HUES6 (cell line): Measurements from ENCODE around the gene MAD2L2.

Experiments used
- H3K27ac ChIP-seq: 2 replicates; pipeline ENCODE4 v1.7.0; 2013; ENCODE audit warnings: low read depth, mild to moderate bottlenecking, low read length, inconsistent platforms
- H3K27me3 ChIP-seq: 2 replicates; pipeline ENCODE4 v1.6.1; 2013; ENCODE audit warnings: low read length; ENCODE audit not compliant: control insufficient read depth, insufficient read depth
- H3K36me3 ChIP-seq: 2 replicates; pipeline ENCODE4 v1.6.1; 2013; ENCODE audit warnings: low read length; ENCODE audit not compliant: control insufficient read depth, insufficient read depth
- H3K4me1 ChIP-seq: 2 replicates; pipeline ENCODE4 v1.6.1; 2013; ENCODE audit warnings: low read length; ENCODE audit not compliant: control insufficient read depth, insufficient read depth
- H3K4me3 ChIP-seq: 2 replicates; pipeline ENCODE4 v1.5.1; 2013; ENCODE audit warnings: low read depth, low read length
- H3K9ac ChIP-seq: one replicate; pipeline ENCODE4 v1.6.1; 2013; ENCODE audit warnings: mild to moderate bottlenecking, low read length
- H3K9me3 ChIP-seq: 2 replicates; pipeline ENCODE4 v1.6.1; 2013; ENCODE audit warnings: low read depth, low read length; ENCODE audit not compliant: control insufficient read depth, insufficient read depth

MAD2L2 gene

GRCh38 chr1:11641776-11642305 lies 39.1 kb downstream of the MAD2L2 start:
- Histone ChIP-seq H3K27ac (no peak overlapping the region), H3K36me3 (no peaks in the 10 kb centered on the region), H3K9me3 (no peaks in the 10 kb centered on the region), H3K4me1 (no peaks in the 10 kb centered on the region), H3K27me3 (no peaks in the 10 kb centered on the region; the same call in 1 of the 2 replicates), H3K9ac (no peak overlapping the region), H3K4me3 (no peak overlapping the region)

GRCh38 chr1:11640944-11641343 lies 40.0 kb downstream of the MAD2L2 start:
- Histone ChIP-seq H3K27me3 (no peaks in the 10 kb centered on the region; the same call in 1 of the 2 replicates), H3K36me3 (no peaks in the 10 kb centered on the region), H3K4me1 (no peaks in the 10 kb centered on the region), H3K4me3 (no peak overlapping the region), H3K9ac (no peak overlapping the region), H3K27ac (no peak overlapping the region), H3K9me3 (no peaks in the 10 kb centered on the region)

- H3K36me3 ChIP-seq: no peaks in the 10 kb centered on the region
- H3K4me3 ChIP-seq: no peak overlapping the region
- H3K27ac ChIP-seq: no peak overlapping the region
- no peaks in the 10 kb centered on the region for H3K9me3 ChIP-seq
- H3K4me1 ChIP-seq: no peaks in the 10 kb centered on the region
- no peaks in the 10 kb centered on the region; the same call in 1 of the 2 replicates for H3K27me3 ChIP-seq
- H3K9ac ChIP-seq: no peak overlapping the region
Observed at GRCh38 chr1:11640101-11640500, 40.8 kb downstream of the MAD2L2 start.

DNA sequence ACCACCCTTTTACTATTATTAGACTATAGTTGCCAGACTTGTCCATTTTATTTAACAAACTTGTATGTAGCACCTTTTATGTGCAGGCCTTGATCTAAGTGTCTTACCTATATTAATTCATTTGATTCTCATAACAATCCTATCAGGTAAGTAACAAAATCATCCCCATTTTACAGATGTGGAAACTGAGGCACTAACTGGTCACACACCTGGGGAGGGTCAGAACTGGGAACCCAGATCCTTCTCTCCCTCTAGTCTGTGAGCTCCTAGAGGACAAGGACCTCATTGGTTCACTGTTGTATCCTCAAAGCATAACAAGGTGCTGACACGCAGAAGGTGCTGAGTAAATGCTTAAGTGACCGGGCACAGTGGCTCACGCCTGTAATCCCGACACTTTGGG lies 41.6 kb downstream of the MAD2L2 start:
- Histone ChIP-seq H3K4me1 (no peaks in the 10 kb centered on the region), H3K9ac (no peak overlapping the region), H3K4me3 (no peak overlapping the region), H3K36me3 (no peaks in the 10 kb centered on the region), H3K27ac (no peak overlapping the region), H3K27me3 (no peaks in the 10 kb centered on the region; the same call in 1 of the 2 replicates), H3K9me3 (no peaks in the 10 kb centered on the region)

DNA sequence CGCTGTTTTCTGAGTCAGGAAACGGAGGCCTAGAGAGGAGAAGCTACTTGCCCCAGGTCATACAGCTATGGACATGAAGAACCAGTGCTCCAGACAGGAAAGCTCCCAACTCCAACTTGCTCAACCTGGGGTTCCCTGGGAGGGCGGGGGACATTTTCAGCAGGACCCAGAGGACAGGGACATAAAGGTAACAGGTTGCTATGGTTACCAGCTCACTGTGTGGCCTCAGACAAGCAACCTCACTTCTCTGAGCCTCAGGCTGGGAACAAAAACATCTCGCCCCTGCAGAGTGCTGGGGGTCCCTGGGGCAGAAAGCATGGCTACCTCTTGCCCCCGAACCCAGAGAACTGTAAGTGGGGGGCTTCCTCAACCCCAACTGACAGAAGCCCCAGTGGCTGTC lies 42.8 kb downstream of the MAD2L2 start:
- Histone ChIP-seq H3K27ac (no peak overlapping the region), H3K4me1 (no peaks in the 10 kb centered on the region), H3K27me3 (no peaks in the 10 kb centered on the region; the same call in 1 of the 2 replicates), H3K9ac (no peak overlapping the region), H3K9me3 (no peaks in the 10 kb centered on the region), H3K4me3 (no peak overlapping the region), H3K36me3 (no peaks in the 10 kb centered on the region)

DNA sequence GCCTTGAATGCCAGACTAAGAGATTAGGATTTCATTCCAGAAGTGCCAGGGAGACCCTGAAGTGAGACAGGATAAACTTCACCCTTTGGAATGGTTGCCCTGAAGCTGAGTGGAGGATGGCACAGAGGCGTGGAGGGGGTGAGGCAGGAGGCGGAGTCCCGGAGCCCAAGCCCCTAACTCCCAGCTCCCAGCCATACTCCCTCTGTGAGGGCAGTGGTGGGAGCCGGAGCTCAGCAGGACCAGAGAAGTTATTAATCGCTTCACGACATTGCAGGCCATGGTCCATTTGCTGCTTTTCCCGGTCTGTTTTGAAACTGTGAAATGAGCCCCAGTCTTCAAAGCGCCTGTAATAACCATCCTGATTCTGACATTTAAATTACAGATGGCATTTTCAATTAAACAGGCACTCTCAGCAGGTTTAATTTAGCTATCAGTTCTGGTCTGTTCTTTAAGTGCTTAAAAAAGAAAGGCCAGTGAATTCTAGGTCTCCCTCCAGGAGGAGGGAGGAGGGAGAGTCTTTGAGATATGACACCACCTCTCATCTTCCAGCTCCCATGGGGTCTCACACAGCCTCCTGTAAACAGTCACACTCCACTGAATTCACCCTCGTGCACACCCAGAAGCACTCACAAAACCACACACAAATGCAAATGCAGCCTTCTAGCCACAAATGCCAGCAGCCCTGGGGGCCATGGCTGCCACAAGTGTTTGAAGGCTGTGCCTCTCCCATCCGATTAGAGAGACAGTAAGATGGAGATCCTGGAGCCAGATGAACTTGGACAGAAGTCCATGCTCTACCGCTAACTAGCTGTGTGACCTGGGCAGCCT lies 46.4 kb downstream of the MAD2L2 start:
- peaks cover 3% of the 10 kb centered on the region; the same call in 1 of the 2 replicates for H3K27me3 ChIP-seq

DNA sequence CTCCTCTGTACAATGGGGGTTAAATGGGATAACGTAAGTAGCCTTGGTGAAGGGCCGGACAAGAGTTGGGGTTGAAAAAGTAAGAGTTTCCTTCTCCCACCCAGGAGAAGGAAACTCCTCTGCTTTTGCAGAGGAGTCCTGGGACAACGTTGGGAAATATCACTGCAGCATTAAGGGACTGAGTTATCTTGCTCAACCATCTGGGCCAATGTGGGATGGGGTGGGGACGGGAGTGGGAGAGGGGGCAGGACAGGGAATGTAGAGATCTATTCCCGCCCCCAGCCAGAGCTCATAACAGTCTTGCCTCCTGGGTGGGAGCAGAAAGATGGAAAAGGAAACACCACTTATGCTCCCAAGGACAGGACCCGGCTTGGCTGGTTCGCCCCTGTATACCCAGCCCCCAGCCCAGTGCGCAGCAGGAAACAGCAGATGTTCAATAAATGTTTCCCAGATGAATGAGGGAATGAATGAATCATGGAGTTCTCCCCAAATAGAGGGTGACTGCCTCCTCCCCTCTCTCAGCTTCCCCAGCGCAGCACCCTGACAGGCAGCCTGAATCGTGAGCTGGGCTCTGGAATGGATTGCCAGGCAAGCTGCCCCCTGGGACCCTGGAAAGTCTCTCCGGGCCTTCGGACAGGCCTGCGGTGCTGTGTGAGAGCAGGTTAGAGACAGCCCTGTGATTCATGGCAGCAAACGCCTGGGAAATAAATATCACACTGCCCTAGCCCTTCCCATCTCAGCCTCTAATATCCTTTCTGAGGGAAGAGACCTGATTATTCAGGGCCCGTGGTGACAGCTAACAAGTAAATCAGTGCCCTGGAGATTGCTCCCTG lies 51.5 kb downstream of the MAD2L2 start:
- no peak overlapping the region for H3K4me3 ChIP-seq
- H3K36me3 ChIP-seq: no peaks in the 10 kb centered on the region
- peaks cover 3% of the 10 kb centered on the region; the same call in 1 of the 2 replicates for H3K27me3 ChIP-seq
- H3K4me1 ChIP-seq: no peaks in the 10 kb centered on the region
- H3K27ac ChIP-seq: no peak overlapping the region
- H3K9ac ChIP-seq: no peak overlapping the region
- H3K9me3 ChIP-seq: no peaks in the 10 kb centered on the region

More for the DNA sequence above, 46.4 kb downstream of the MAD2L2 start:
- H3K27ac ChIP-seq: no peak overlapping the region
- no peaks in the 10 kb centered on the region for H3K4me1 ChIP-seq
- H3K9ac ChIP-seq: no peak overlapping the region
- H3K9me3 ChIP-seq: no peaks in the 10 kb centered on the region
- H3K36me3 ChIP-seq: no peaks in the 10 kb centered on the region
- H3K4me3 ChIP-seq: no peak overlapping the region

- Histone ChIP-seq H3K27ac (no peak overlapping the region), H3K9ac (no peak overlapping the region), H3K4me3 (no peak overlapping the region), H3K36me3 (no peaks in the 10 kb centered on the region), H3K4me1 (no peaks in the 10 kb centered on the region), H3K27me3 (peaks cover 3% of the 10 kb centered on the region; the same call in 1 of the 2 replicates), H3K9me3 (no peaks in the 10 kb centered on the region)
Observed at GRCh38 chr1:11628767-11629166, 52.2 kb downstream of the MAD2L2 start.

- peaks cover 2% of the 10 kb centered on the region; the same call in 1 of the 2 replicates for H3K27me3 ChIP-seq
- no peaks in the 10 kb centered on the region for H3K9me3 ChIP-seq
- H3K36me3 ChIP-seq: no peaks in the 10 kb centered on the region
- no peak overlapping the region for H3K27ac ChIP-seq
- no peak overlapping the region for H3K9ac ChIP-seq
- H3K4me3 ChIP-seq: no peak overlapping the region
- H3K4me1 ChIP-seq: no peaks in the 10 kb centered on the region
Observed at GRCh38 chr1:11626551-11626950, 54.4 kb downstream of the MAD2L2 start.
